ENCODE results near the gene CBX4. TPM values are rescaled to one million over a fixed set of nuclear protein-coding genes. Genes with fewer than 3 reads are reported as not detected.

Gene CBX4
- total and polyA plus RNA-seq, 3 experiments from 2014 or later, result 9.8 to 12.2 (median 12.1) TPM

DNA sequence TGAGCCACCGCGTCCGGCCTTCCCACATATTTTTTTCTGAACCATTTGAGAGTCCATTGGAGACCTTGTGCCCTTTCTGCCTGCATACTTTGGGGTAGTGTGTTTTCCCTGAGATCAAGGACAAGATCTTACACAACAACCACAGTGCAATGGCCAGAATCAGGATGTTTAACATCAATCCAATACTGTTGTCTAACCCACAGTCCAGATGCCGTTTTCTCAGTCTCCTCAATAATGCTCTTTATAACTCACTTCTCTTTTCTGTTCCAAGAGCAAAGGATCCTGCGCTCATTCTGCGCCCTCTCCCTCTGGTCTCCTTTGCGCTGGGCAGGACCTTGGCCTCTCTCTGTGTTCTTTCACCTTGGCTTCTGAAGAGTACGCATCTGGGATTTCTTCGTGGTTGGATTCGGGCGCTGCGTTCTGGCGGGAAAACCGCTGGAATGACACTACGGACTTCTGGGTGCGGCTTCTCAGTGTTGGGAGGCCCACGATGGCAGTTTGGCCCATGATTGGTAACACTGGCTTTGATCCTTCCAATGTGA lies 16.6 kb downstream of the CBX4 start:
- H3K36me3 Mint-ChIP-seq, result peaks cover 0 to 4% (median 0%) of the 10 kb centered on the region in 3 donors
- no peak for DNase-seq
- H3K27me3 ChIP-seq (ENCODE audit: insufficient read depth, low read length, poor library complexity, severe bottlenecking), result no peaks in the 10 kb centered on the region
- no peaks in the 10 kb centered on the region for H3K4me1 ChIP-seq (ENCODE audit: insufficient read depth, low read length)
- no peaks in the 10 kb centered on the region for H3K9me3 ChIP-seq (ENCODE audit: low read length)
- no peaks in the 10 kb centered on the region for H3K9me3 Mint-ChIP-seq
- no peak overlapping the region for H3K27ac Mint-ChIP-seq
- no peak overlapping the region for H3K27ac ChIP-seq (ENCODE audit: low read depth, low read length)
- peaks cover 17 to 20% of the 10 kb centered on the region in 2 donors for H3K27me3 Mint-ChIP-seq
- H3K4me3 Mint-ChIP-seq, result no peak overlapping the region
- peaks cover 0 to 13% (median 10%) of the 10 kb centered on the region in 3 donors for H3K4me1 Mint-ChIP-seq
- CTCF ChIA-PET, result interaction anchor here (1.0 kb wide), 1 partner anchor 13 kb away, joined by 3 read pairs; no protein-coding TSS in a partner anchor
- POLR2A ChIA-PET, result no interaction called here
- H3K4me3 ChIP-seq (ENCODE audit: low read length), result no peak overlapping the region
- no peaks in the 10 kb centered on the region for H3K36me3 ChIP-seq (ENCODE audit: insufficient read depth, low read length)

DNA sequence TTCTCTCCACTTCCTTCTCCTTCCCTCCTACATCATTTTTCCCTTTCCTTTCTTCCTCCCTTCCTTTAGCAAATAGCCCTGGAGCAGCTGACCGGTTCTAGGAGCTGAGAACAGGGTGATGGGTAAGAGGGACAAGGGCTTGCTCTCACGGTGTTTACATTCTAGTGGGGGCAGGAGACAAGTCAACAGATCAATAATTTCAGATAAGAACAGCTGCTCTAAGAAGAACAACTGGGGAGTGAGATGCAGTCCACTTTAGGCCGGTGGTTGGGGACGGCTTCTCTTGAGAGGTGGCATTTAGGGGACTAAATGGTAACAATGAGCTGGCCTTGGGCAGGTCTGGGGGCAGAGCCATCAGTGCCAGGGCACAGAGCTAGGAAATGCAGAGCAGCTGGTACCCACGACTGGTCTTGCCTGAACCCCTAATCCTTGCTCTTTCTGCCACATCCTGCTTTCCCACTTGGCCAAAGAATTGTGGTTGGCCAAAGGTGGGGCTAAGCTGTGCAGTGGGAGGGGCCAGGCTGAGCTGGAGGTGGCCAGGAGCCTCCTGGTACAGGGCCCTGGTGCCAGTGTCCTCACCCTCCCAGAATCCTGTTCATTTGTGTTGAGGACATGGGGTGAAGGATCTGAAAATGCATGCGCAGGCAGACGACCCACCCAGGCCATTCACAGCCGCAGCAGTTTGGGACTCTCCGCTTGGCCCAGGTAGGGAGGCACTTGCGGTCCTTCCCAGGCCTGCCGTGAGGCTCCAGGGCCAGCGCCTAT lies 17.7 kb downstream of the CBX4 start:
- no peaks in the 10 kb centered on the region for H3K36me3 ChIP-seq (ENCODE audit: insufficient read depth, low read length)
- no peaks in the 10 kb centered on the region for H3K9me3 Mint-ChIP-seq
- ChIA-PET CTCF (interaction anchor here (0.8 to 1.0 kb wide), 2 partner anchors 14 to 76 kb away, joined by 3 read pairs; no protein-coding TSS in a partner anchor), POLR2A (no interaction called here)
- peaks cover 4% of the 10 kb centered on the region for H3K27me3 ChIP-seq (ENCODE audit: insufficient read depth, low read length, poor library complexity, severe bottlenecking)
- H3K27ac ChIP-seq (ENCODE audit: low read depth, low read length), result no peak overlapping the region
- peaks cover 0 to 4% (median 0%) of the 10 kb centered on the region in 3 donors for H3K36me3 Mint-ChIP-seq
- H3K9me3 ChIP-seq (ENCODE audit: low read length), result no peaks in the 10 kb centered on the region
- no peak overlapping the region for H3K4me3 ChIP-seq (ENCODE audit: low read length)
- no peak overlapping the region for H3K4me3 Mint-ChIP-seq
- no peak overlapping the region for H3K27ac Mint-ChIP-seq
- H3K27me3 Mint-ChIP-seq, result peaks cover 20 to 25% of the 10 kb centered on the region in 2 donors
- no peaks in the 10 kb centered on the region for H3K4me1 ChIP-seq (ENCODE audit: insufficient read depth, low read length)
- H3K4me1 Mint-ChIP-seq, result peaks cover 0 to 6% (median 4%) of the 10 kb centered on the region in 3 donors
- DNase-seq, result no peak

DNA sequence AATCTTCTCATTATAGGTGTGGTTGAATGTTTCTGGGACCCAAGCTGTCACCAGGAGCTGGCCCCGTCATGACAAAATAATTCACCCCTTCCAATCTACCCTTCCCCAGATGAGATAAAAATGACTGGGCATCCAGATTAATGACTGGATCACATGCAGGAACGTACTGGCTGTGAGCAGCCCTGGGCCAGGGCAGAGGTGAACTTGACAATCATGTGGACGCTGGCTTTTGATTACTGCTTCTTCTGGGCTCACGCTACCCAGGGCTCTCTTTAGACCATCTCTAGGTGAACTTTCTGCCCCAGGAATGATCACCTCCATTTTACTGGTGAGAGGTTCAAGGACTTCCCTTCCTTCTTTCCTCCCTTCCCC lies 18.3 kb downstream of the CBX4 start:
- DNase-seq, result no peak
- H3K4me3 ChIP-seq (ENCODE audit: low read length), result no peak overlapping the region
- Mint-ChIP-seq H3K27me3 (peaks cover 24 to 29% of the 10 kb centered on the region in 2 donors), H3K9me3 (no peaks in the 10 kb centered on the region), H3K4me3 (no peak overlapping the region), H3K36me3 (peaks cover 0 to 4% (median 0%) of the 10 kb centered on the region in 3 donors), H3K4me1 (peaks cover 0 to 4% (median 4%) of the 10 kb centered on the region in 3 donors), H3K27ac (no peak overlapping the region)
- H3K9me3 ChIP-seq (ENCODE audit: low read length), result no peaks in the 10 kb centered on the region
- ChIA-PET CTCF (interaction anchor here (4.2 kb wide), 1 partner anchor 15 kb away, joined by 15 read pairs; no protein-coding TSS in a partner anchor), POLR2A (no interaction called here)
- no peak overlapping the region for H3K27ac ChIP-seq (ENCODE audit: low read depth, low read length)
- peaks cover 10% of the 10 kb centered on the region for H3K27me3 ChIP-seq (ENCODE audit: insufficient read depth, low read length, poor library complexity, severe bottlenecking)
- no peaks in the 10 kb centered on the region for H3K4me1 ChIP-seq (ENCODE audit: insufficient read depth, low read length)
- H3K36me3 ChIP-seq (ENCODE audit: insufficient read depth, low read length), result no peaks in the 10 kb centered on the region

DNA sequence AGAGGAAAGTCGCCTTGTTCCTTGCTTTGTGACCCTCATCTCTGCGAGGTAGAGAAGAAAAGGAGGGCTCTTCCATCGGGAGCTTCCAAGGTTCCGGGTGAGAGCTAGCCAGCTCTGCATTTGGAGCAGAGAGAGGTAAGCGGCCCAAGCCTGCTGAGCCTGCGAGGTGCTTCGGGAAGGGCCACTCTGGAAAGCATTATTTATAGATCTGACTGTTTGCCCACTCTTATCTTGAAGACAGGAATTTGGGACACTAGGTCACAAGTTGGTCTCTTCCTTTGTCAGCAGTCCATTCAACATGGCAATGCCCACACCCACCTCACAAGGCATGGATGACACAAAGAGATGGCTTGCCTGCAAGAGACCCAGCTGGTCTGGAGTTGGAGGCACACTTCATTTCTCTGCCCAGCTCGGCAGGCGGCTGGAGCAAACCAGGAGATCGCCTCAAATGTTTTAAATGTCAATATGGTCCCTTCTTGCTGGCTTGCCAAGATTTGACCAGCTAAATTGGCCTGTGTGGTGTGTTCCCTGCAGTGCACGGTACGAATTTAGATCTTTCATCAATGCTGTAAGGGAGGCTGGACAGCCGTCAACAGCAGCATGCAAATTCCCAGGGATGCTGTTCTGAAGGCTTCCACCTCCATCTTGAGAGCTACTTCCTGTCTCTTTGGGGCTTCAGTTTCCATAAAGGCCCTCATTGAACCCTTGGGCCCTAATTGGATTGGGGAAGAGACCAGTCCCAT lies 19.5 kb downstream of the CBX4 start:
- no peak for DNase-seq
- H3K9me3 Mint-ChIP-seq, result no peaks in the 10 kb centered on the region
- Histone ChIP-seq H3K4me1 (ENCODE audit: insufficient read depth, low read length) (peaks cover 4% of the 10 kb centered on the region), H3K27me3 (ENCODE audit: insufficient read depth, low read length, poor library complexity, severe bottlenecking) (peaks cover 20% of the 10 kb centered on the region), H3K9me3 (ENCODE audit: low read length) (no peaks in the 10 kb centered on the region), H3K4me3 (ENCODE audit: low read length) (no peak overlapping the region), H3K36me3 (ENCODE audit: insufficient read depth, low read length) (no peaks in the 10 kb centered on the region), H3K27ac (ENCODE audit: low read depth, low read length) (no peak overlapping the region)
- peaks cover 0 to 4% (median 0%) of the 10 kb centered on the region in 3 donors for H3K36me3 Mint-ChIP-seq
- peak overlapping the region in 1 of 8 donors; percentile 25 for H3K27ac Mint-ChIP-seq
- ChIA-PET CTCF (interaction anchor here (0.6 to 4.2 kb wide), 3 partner anchors 16 to 198 kb away, joined by 3 to 15 read pairs (median 13); partner anchors contain the start of gene CBX4), POLR2A (interaction anchor here (0.8 kb wide), 1 partner anchor 19 kb away, joined by 3 read pairs; no protein-coding TSS in a partner anchor)
- H3K4me1 Mint-ChIP-seq, result peaks cover 0 to 5% (median 5%) of the 10 kb centered on the region in 3 donors
- H3K27me3 Mint-ChIP-seq, result peaks cover 23 to 26% of the 10 kb centered on the region in 2 donors
- no peak overlapping the region for H3K4me3 Mint-ChIP-seq

DNA sequence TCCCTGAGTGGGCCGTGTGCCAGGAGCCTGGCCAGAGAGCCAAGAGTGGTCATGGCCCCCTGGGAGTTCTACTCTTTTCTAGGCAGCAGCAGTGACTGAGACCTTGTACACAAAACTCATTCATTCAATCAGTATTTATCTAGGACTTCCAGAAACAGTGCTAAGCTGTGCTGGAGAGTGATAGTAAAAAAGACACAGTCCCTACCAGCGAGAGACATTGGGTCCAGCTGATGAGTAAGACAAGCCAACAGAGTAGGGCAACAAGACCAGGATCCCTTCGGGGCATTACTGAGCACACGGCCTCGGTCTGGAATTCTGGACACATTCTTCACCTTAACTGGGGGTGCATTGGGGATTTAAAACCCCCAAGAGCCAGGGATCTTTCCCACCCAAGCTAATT lies 20.2 kb downstream of the CBX4 start:
- ChIA-PET POLR2A (interaction anchor here (0.6 kb wide), 1 partner anchor 20 kb away, joined by 4 read pairs; the partner anchor contains the start of gene CBX4), CTCF (interaction anchor here (0.6 to 4.2 kb wide), 3 partner anchors 17 to 198 kb away, joined by 3 to 15 read pairs (median 13); partner anchors contain the start of gene CBX4)
- Histone ChIP-seq H3K27ac (ENCODE audit: low read depth, low read length) (no peak overlapping the region), H3K4me3 (ENCODE audit: low read length) (no peak overlapping the region), H3K9me3 (ENCODE audit: low read length) (no peaks in the 10 kb centered on the region), H3K27me3 (ENCODE audit: insufficient read depth, low read length, poor library complexity, severe bottlenecking) (peaks cover 26% of the 10 kb centered on the region), H3K36me3 (ENCODE audit: insufficient read depth, low read length) (no peaks in the 10 kb centered on the region), H3K4me1 (ENCODE audit: insufficient read depth, low read length) (peaks cover 10% of the 10 kb centered on the region)
- H3K27me3 Mint-ChIP-seq, result peaks cover 26 to 27% of the 10 kb centered on the region in 2 donors
- H3K9me3 Mint-ChIP-seq, result no peaks in the 10 kb centered on the region
- H3K36me3 Mint-ChIP-seq, result no peaks in the 10 kb centered on the region
- no peak overlapping the region for H3K27ac Mint-ChIP-seq
- H3K4me1 Mint-ChIP-seq, result peaks cover 6 to 11% (median 10%) of the 10 kb centered on the region in 3 donors
- DNase-seq, result no peak
- no peak overlapping the region for H3K4me3 Mint-ChIP-seq

DNA sequence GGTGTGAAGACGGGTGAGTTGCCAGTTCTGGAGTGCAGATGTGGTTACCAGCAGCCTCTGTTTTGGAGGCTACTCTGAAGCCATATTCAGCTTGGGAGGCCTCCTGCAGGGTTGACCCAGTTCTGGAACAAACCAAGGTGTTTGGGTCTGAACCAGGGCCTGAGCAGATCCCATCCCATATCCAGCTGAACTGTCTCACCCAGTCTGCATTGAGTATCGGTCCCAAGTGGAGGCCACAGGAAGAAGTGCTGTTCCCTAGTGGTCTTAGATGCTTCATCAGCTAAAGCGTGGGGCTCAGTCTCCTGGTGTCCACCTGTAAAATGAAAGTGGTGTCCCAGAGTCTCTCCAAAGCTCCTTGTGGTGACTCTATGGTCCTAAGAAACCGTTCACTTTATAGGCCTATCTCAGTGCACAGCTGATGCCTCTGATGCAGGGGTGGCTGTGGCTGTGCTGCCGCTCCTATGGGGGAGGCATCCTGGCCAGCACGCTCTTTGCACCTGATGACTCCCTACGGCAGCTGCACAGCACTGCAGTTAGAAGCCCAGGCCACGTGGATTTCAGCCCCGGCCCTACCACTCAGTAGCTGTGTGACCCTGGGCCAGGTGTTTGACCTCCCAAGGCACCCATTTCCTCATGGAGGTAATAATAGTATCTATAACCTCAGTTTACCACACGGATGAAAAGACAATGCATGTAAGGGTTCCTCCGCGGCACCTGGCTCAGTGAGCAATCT lies 21.0 kb downstream of the CBX4 start:
- H3K4me1 ChIP-seq (ENCODE audit: insufficient read depth, low read length), result peaks cover 11% of the 10 kb centered on the region
- Mint-ChIP-seq H3K4me3 (peak overlapping the region in 2 of 7 donors; percentile 73 to 80), H3K27ac (no peak overlapping the region), H3K36me3 (no peaks in the 10 kb centered on the region), H3K4me1 (peaks cover 6 to 12% (median 11%) of the 10 kb centered on the region in 3 donors), H3K27me3 (peaks cover 23 to 25% of the 10 kb centered on the region in 2 donors), H3K9me3 (no peaks in the 10 kb centered on the region)
- POLR2A ChIA-PET, result interaction anchor here (1.4 kb wide), 1 partner anchor 19 kb away, joined by 4 read pairs; no protein-coding TSS in a partner anchor
- no peak overlapping the region for H3K4me3 ChIP-seq (ENCODE audit: low read length)
- DNase-seq, result no peak
- H3K27me3 ChIP-seq (ENCODE audit: insufficient read depth, low read length, poor library complexity, severe bottlenecking), result peaks cover 26% of the 10 kb centered on the region
- CTCF ChIA-PET, result interaction anchor here (1.0 to 4.2 kb wide), 3 partner anchors 18 to 29 kb away, joined by 3 to 15 read pairs (median 13); partner anchors contain the start of gene CBX4
- H3K27ac ChIP-seq (ENCODE audit: low read depth, low read length), result no peak overlapping the region
- no peaks in the 10 kb centered on the region for H3K9me3 ChIP-seq (ENCODE audit: low read length)
- no peaks in the 10 kb centered on the region for H3K36me3 ChIP-seq (ENCODE audit: insufficient read depth, low read length)

DNA sequence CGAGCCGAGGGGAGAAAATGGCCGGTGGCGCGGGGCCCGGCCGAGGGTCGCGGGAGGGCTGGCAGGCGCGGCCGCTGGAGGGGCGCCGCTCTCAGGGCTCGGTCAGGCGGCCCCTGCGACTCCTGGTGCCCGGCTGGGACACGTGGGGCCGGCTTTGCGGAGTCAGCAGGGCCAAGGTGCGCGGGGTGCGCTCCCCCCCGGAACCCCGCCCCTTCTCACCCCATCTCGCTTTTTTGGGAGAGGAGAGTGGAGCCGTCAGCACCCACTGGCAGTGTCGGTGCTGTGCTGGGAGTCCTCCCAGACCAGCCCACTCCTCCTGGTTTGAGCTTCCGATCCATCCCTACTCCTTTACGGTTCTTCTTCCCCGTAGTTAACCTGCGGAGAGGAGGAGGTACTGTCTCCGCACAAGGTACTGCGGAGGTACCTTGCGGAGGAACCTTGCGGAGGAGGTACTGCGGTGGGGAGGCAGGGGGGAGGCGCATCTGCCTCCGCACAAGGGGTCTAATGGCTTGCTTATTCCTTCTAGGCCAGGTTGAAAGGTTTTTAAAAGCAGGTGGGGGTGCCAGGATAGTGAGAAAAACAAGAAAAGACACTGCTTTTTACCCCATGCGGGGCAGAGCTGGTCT lies 23.3 kb downstream of the CBX4 start:
- Mint-ChIP-seq H3K36me3 (no peaks in the 10 kb centered on the region), H3K4me3 (peak overlapping the region in 5 of 7 donors; percentile 19 to 66 (median 37))

More for the DNA sequence above, 23.3 kb downstream of the CBX4 start:
- DNase-seq, result no peak
- Mint-ChIP-seq H3K4me1 (peaks cover 21 to 27% (median 21%) of the 10 kb centered on the region in 3 donors), H3K27me3 (peaks cover 33 to 36% of the 10 kb centered on the region in 2 donors), H3K9me3 (no peaks in the 10 kb centered on the region), H3K27ac (no peak overlapping the region)
- Histone ChIP-seq H3K27ac (ENCODE audit: low read depth, low read length) (no peak overlapping the region), H3K9me3 (ENCODE audit: low read length) (no peaks in the 10 kb centered on the region), H3K27me3 (ENCODE audit: insufficient read depth, low read length, poor library complexity, severe bottlenecking) (peaks cover 45% of the 10 kb centered on the region), H3K36me3 (ENCODE audit: insufficient read depth, low read length) (no peaks in the 10 kb centered on the region), H3K4me3 (ENCODE audit: low read length) (no peak overlapping the region), H3K4me1 (ENCODE audit: insufficient read depth, low read length) (peaks cover 31% of the 10 kb centered on the region)
- CTCF ChIA-PET, result no interaction called here
- POLR2A ChIA-PET, result no interaction called here
